MM.1S (cell line): ENCODE results near the gene PPM1F.
"Not testable (repeated sequence)": the region's sequence is repeated elsewhere in the genome, so short reads cannot be mapped to it uniquely, and the experiment has no call there.

Experiments used
- DNase-seq: peaks from one replicate; pipeline ENCODE4 v3.0.0-alpha.2; 2015
- H2AFZ ChIP-seq: fragments of 300-600 bp; sonication (generic); 2 replicates; pipeline ENCODE4 v1.6.0; 2016; ENCODE audit warnings: antibody characterized with exemption, low read length
- H3F3A ChIP-seq: fragments of 300-600 bp; sonication (generic); 2 replicates; pipeline ENCODE4 v1.6.1; 2016; ENCODE audit warnings: mild to moderate bottlenecking, antibody characterized with exemption, low read length, moderate library complexity, mixed read lengths; ENCODE audit not compliant: insufficient read depth
- H3K27ac ChIP-seq: fragments of 300-600 bp; sonication (generic); 2 replicates; pipeline ENCODE4 v1.5.1; 2016; ENCODE audit warnings: mild to moderate bottlenecking, low read length
- H3K27me3 ChIP-seq: fragments of 300-600 bp; sonication (generic); replicated peaks from 2 replicates; pipeline ENCODE4 v1.6.0; 2016; ENCODE audit warnings: low read length; ENCODE audit not compliant: insufficient read depth
- H3K36me3 ChIP-seq: fragments of 300-600 bp; sonication (generic); replicated peaks from 2 replicates; pipeline ENCODE4 v1.6.1; 2016; ENCODE audit warnings: mild to moderate bottlenecking, low read length, mixed read lengths; ENCODE audit not compliant: insufficient read depth
- H3K4me1 ChIP-seq: fragments of 300-600 bp; sonication (generic); 2 replicates; pipeline ENCODE4 v1.6.1; 2016; ENCODE audit warnings: low read length, mixed read lengths
- H3K4me2 ChIP-seq: fragments of 300-600 bp; sonication (generic); 2 replicates; pipeline ENCODE4 v1.6.0; 2016; ENCODE audit warnings: low read depth, low read length
- H3K4me3 ChIP-seq: fragments of 300-600 bp; sonication (generic); 2 replicates; pipeline ENCODE4 v1.5.1; 2016; ENCODE audit warnings: low read length, mixed read lengths
- H3K79me2 ChIP-seq: fragments of 300-600 bp; sonication (generic); 2 replicates; pipeline ENCODE4 v1.6.1; 2016; ENCODE audit warnings: mixed run types, low read length, mixed read lengths
- H3K9ac ChIP-seq: fragments of 300-600 bp; sonication (generic); 2 replicates; pipeline ENCODE4 v1.6.1; 2016; ENCODE audit warnings: low read length, mixed read lengths
- H3K9me2 ChIP-seq: fragments of 300-600 bp; sonication (generic); replicated peaks from 2 replicates; pipeline ENCODE4 v1.6.1; 2016; ENCODE audit warnings: mild to moderate bottlenecking, low read length, mixed read lengths; ENCODE audit not compliant: insufficient read depth
- H3K9me3 ChIP-seq: fragments of 300-600 bp; sonication (generic); replicated peaks from 2 replicates; pipeline ENCODE4 v1.6.1; 2016; ENCODE audit warnings: mild to moderate bottlenecking, low read length, mixed read lengths; ENCODE audit not compliant: insufficient read depth
- H4K20me1 ChIP-seq: fragments of 300-600 bp; sonication (generic); 2 replicates; pipeline ENCODE4 v1.6.1; 2016; ENCODE audit warnings: mild to moderate bottlenecking, low read length, moderate library complexity, mixed read lengths; ENCODE audit not compliant: insufficient read depth
- CTCF ChIP-seq: fragments of 300-600 bp; sonication (generic); IDR thresholded peaks from 2 replicates; pipeline ENCODE4 v1.5.1; 2016; ENCODE audit warnings: antibody characterized with exemption, low read length, mixed read lengths
- EZH2 ChIP-seq: fragments of 300-600 bp; sonication (generic); optimal IDR thresholded peaks from 2 replicates; pipeline ENCODE3; 2017; ENCODE audit warnings: low read depth, mild to moderate bottlenecking, antibody characterized with exemption, low read length, mixed read lengths
- EZH2phosphoT487 ChIP-seq: fragments of 300-600 bp; sonication (generic); IDR thresholded peaks from 2 replicates; pipeline ENCODE4 v1.6.1; 2018; ENCODE audit warnings: antibody characterized with exemption, low read length

Gene PPM1F

GRCh38 chr22:21916309-21916918 lies 36.2 kb downstream of the PPM1F start:
- H3K4me1 ChIP-seq = no peaks in the 10 kb centered on the region
- H3K27ac ChIP-seq = no peak overlapping the region
- H3K9ac ChIP-seq = no peak overlapping the region
- H3K9me2 ChIP-seq = no peaks in the 10 kb centered on the region
- H3K27me3 ChIP-seq = no peaks in the 10 kb centered on the region
- no peak overlapping the region for H3K4me3 ChIP-seq
- H3F3A ChIP-seq = no peaks in the 10 kb centered on the region
- TF ChIP-seq EZH2phosphoT487 (no peak), EZH2 (no peak), CTCF (no peak)
- no peak overlapping the region for H2AFZ ChIP-seq
- H3K79me2 ChIP-seq = no peaks in the 10 kb centered on the region
- no peak for DNase-seq
- no peaks in the 10 kb centered on the region for H4K20me1 ChIP-seq
- no peaks in the 10 kb centered on the region for H3K36me3 ChIP-seq
- H3K4me2 ChIP-seq = no peak overlapping the region
- no peaks in the 10 kb centered on the region for H3K9me3 ChIP-seq

GRCh38 chr22:21915624-21916308 lies 36.9 kb downstream of the PPM1F start:
- Histone ChIP-seq H2AFZ (no peak overlapping the region), H3K27me3 (no peaks in the 10 kb centered on the region), H3F3A (no peaks in the 10 kb centered on the region), H3K9me3 (no peaks in the 10 kb centered on the region), H3K36me3 (no peaks in the 10 kb centered on the region), H3K4me3 (no peak overlapping the region), H3K27ac (no peak overlapping the region), H3K4me1 (no peaks in the 10 kb centered on the region), H3K9ac (no peak overlapping the region), H3K4me2 (no peak overlapping the region), H4K20me1 (no peaks in the 10 kb centered on the region), H3K9me2 (no peaks in the 10 kb centered on the region), H3K79me2 (no peaks in the 10 kb centered on the region)
- no peak for DNase-seq
- TF ChIP-seq CTCF (no peak), EZH2phosphoT487 (no peak), EZH2 (no peak)

- not testable (repeated sequence) for H3F3A ChIP-seq, H3K4me3 ChIP-seq, H3K36me3 ChIP-seq, H3K27ac ChIP-seq, DNase-seq, H3K9me2 ChIP-seq, H3K4me1 ChIP-seq, H3K9me3 ChIP-seq, H3K9ac ChIP-seq, H3K27me3 ChIP-seq, H4K20me1 ChIP-seq, H3K79me2 ChIP-seq, H3K4me2 ChIP-seq, H2AFZ ChIP-seq
Observed at GRCh38 chr22:21914033-21914642, 38.5 kb downstream of the PPM1F start.

- H3K9me3 ChIP-seq, H3K9ac ChIP-seq, H3K4me3 ChIP-seq, H3K4me1 ChIP-seq, H3K27me3 ChIP-seq, H3F3A ChIP-seq, DNase-seq, H2AFZ ChIP-seq, H3K4me2 ChIP-seq, H3K27ac ChIP-seq, H4K20me1 ChIP-seq, H3K9me2 ChIP-seq, H3K79me2 ChIP-seq, H3K36me3 ChIP-seq: not testable (repeated sequence)
Observed at GRCh38 chr22:21910367-21910766, 42.3 kb downstream of the PPM1F start.
